Fibroblast of skin of scalp (primary cell): Measurements from ENCODE around the gene OGFOD2.
"Not testable (repeated sequence)": the region's sequence is repeated elsewhere in the genome, so short reads cannot be mapped to it uniquely, and the experiment has no call there.

Experiments
- DNase-seq: peaks from one replicate; pipeline ENCODE4 v3.0.0-alpha.2; 2013

The OGFOD2 gene

DNA sequence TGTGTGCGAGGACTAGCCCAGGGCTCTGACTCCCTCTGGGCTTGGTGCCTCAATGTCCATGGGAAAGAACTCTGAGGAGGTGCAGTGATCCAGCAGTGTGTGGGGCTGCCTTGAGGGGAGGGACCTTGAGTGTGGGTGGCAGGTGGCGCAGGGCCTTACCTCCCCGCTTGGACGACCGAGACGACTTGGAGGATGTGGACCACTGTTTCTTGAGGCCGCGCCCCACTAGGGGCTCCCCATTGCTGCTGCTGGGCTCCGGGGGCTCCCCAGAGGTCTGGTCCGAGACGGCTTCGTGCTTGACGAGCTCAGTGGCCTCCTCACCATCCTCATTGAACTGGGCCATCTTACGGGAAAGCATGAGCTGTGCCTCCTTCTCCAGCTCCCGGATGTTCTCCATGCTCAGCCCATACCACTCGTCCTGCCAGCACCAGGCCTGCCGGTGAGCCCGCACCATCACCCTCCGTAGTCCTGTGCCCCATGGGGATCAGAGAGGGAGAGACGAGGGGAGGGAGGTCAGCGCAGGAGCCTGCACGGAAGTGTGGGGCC lies 30.1 kb downstream of the OGFOD2 start:
- DNase-seq, result no peak

DNA sequence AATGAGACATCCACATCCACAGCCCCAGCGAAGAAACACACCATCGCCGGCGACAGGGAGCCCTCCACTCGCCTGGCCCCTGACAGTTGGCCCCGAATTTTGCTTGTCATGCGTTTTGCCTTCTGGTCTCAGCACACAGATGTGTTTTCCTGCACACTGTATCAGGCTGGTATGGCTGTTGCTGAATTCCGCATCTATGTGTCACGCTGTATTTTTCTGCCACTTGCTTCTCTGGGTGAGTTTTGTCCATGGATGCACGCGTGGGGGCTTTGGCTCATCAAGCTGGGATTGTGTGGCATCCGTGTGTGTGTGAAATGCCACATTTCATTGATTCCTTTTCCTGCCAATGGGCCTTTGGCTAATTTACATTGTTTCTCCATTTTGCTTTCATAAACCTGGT lies 31.9 kb downstream of the OGFOD2 start:
- peak; percentile 33 for DNase-seq

DNA sequence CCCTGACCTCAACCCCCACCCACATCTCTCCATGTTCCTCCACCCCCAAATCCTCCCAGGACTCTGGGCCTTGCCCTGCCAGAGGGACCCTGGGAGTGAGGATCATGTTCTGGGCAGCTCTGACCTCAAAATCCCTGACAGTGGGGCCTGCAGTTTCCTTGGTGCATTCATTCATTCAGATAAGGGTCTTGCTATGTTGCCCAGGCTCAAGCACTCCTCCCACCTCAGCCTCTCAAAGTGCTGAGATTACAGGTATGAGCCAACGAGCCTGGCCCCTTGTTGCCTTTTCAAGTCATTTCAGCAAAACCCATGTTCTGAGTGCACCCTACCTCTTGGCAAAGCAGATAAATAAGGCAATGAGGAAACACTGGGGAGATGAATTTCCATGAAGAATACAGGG lies 35.1 kb downstream of the OGFOD2 start:
- DNase-seq, result no peak

DNA sequence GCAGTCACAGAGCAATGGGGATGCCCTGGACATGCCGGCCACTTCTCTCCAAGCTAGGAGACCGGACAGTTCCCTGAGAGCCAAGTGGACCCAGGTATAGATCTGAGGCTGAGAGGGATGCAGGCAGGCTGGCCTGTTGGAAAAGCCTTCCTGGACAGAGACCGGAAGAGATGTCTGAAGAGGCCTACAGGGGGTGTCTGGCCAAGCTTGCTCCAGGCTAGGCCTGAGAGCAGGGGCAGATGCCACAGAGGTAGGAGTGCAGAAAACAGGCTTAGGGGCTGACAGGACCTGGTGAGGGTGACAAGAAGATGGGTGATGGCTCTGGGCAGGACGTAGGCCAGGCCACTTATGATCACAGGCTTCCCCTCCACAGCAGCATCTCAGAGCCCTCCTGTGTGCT lies 35.6 kb downstream of the OGFOD2 start:
- DNase-seq, result no peak

DNA sequence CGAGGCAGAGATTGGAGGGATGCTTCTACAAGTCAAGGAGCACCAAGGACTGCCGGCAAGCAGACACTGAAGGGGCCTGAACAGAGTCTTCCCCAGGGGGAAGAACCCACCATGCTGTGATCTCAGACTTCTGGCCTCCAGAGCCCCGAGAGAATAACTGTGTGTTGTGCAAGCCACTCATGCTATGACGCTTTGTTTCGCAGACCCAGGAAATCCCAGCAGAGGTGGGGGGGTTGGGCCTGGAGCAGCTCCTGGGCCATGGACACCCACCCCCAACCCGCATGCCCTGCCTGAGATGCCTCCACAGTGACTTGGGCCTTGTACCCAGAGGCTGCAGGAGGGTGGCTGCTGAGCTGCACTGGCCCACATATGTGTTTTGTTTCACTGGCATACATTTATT lies 36.7 kb downstream of the OGFOD2 start:
- DNase-seq, result no peak

DNA sequence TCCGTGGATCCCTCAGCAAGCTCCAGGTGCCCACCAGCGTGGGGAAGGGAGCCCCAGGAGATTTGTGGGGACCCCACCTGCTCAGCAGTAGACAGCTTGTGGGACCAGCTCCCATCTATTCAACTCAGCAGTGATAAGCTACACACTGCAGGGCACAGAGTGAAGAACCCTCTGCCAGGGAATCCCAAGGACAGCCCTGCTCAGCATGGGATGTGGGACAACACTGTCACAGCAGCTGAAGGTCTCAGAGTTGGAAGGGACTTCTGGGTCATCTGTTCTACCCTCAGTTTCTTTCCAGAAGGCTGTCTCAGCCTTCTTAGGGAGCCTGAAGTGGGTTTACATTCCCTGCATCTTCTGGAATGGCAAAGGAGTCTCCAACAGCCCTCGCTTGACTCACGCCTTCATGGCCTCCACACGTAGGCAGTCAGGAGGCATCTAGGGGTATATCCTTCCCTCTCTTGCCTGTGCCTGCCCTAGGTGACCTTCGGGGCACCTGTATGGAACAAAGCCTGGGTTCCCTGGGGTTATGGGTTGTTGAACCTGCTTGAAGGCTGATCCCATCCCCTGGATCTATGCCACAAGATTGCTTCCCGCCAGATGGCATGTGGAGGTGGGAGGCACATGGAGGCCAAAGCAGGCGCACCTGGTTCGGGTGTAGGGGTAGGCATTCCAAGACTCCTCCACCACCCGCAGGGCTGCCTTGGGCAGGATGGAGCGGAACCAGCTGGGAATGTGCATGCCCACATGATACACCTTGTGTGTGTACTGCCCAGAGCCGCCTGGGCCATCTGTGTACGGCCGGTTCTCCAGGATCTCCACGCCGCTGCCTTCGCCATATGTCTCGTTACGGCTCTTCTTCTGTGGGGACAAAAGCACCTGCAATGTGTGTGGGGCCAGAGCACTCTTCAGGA lies 38.4 kb downstream of the OGFOD2 start:
- DNase-seq, result no peak

DNA sequence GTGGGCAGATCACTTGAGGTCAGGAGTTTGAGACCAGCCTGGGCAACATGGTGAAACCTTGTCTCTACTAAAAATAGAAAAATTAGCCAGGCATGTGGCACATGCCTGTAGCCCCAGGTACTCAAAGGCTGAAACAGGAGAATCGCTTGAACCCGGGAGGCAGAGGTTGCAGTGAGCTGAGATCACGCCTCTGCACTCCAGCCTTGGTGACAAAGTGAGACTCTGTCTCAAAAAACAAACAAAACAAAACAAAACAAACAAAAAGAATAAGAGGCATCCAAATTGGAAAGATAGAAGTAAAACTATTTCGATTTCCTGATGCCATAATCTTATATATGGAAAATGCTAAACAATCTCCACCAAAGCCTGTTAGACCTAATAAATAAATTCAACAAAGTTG lies 39.4 kb downstream of the OGFOD2 start:
- DNase-seq, result not testable (repeated sequence)

DNA sequence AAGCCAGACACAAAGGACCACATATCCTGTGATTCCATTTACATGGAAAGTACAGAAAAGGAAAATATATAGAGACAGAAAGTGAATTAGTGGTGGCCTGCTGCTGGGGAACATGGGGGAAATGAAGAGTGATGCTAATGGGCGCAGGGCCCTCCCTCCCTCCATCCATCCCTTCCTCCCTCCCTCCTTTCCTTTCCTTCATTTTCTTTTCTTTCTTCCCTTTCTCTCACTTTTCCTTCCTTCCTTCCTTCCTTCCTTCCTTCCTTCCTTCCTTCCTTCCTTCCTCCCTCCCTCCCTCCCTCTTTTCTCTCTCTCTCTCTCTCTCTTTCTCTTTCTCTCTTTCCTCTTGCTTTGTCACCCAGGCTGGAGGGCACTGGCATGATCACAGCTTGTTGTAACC lies 42.7 kb downstream of the OGFOD2 start:
- no peak for DNase-seq

DNA sequence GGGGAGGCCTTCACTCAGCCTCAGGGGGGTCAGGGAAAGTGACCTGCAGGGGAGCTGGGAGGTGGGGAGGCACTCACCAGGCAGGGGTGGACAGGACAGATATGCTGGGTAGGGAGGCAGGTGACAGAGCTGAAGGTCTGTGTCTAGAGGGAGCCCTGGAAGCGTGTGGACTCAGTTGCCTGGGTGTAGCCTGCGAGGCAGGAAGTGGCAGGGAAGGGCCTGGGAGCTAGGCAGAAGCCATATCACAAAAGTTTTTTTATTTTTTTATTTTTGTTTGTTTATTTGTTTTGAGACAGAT lies 44.7 kb downstream of the OGFOD2 start:
- DNase-seq, result no peak

DNA sequence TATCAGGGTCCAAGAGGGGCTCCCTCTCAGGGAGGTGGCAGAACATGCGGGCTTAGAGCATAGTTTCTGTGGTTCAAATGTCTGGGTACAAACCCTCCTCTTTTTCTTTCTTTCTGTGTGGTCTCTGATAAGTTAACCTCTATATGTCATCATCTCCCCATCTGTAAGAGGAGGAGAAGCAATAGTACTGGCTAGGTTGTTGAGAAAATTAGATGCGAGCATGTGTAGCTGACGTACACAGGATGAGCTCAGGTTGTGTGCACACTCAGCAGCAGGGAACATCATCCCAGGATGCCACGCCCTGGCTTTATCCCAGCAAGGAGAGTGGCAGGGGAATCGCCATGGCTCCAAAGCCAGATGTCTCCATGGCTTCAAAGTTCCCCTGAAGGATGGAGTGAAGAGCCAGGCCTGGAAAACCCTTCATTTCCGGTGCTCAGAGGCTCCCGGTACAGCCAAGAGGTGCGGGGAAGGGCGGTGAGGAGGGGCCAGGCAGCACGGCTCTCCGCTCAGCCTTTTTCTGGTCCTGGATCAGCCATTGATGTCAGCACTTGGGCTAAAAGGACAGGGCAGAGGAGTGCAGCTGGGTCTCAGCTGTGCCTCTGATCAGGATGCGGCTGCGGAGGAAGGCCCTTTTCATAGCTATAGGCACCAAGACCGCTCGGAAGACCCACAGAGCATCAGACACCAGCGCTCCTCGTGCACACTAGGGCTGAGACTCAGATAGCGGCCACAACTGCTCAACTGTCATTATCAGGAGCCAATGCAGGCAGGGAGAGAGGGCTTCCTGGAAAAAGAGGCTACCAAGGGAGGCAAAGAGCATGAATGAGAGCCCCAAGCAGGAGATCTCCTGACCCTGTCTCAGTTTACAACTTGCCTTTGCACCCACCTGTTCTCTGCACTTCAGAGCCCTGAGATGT lies 46.9 kb downstream of the OGFOD2 start:
- DNase-seq, result no peak

DNA sequence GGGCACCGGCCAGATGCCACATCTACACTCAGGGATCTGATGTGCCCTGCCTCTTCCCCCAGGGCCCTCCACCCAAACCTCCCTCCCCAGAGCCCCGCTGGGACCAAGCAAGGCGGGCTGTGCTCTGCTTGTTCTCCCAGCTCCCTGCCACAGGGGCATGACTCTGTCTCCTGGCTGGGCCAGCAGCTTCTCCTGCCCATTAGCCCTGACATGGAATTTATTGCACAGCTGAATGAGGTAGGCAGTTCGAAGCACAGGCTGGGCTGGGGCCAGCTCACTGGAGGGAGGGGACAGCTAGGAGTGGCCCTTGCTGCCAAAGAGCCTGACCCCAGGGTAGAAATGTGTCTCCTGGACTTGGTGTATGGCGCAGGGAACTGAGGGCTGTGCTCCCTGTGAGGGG lies 47.8 kb downstream of the OGFOD2 start:
- no peak for DNase-seq

DNA sequence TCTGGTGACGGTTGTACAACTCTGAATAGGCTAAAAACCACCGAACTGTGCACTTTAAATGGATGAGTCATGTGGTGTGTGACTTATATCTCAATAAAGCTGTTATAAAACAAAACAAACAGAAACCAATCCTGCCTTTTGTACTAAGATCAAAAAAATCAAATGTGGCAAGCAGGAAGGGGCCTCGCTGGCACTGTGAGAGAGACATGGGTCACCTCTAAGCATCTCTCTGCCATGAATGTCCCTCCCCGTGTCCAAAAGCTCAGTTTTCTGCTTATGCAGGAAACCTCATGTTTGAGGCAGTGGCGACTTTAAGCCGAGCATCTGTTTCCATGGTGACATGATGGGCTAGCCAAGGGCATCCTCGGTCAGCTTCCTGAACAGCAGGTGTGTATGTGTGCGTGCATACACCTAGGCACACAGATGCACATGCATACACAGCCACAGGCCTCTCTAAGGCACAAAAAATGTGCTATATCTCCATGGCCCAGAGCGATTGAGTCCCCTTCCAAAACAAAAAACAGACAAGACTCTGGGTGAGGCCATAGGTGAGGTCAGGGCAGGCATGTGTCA lies 49.9 kb downstream of the OGFOD2 start:
- no peak for DNase-seq

DNA sequence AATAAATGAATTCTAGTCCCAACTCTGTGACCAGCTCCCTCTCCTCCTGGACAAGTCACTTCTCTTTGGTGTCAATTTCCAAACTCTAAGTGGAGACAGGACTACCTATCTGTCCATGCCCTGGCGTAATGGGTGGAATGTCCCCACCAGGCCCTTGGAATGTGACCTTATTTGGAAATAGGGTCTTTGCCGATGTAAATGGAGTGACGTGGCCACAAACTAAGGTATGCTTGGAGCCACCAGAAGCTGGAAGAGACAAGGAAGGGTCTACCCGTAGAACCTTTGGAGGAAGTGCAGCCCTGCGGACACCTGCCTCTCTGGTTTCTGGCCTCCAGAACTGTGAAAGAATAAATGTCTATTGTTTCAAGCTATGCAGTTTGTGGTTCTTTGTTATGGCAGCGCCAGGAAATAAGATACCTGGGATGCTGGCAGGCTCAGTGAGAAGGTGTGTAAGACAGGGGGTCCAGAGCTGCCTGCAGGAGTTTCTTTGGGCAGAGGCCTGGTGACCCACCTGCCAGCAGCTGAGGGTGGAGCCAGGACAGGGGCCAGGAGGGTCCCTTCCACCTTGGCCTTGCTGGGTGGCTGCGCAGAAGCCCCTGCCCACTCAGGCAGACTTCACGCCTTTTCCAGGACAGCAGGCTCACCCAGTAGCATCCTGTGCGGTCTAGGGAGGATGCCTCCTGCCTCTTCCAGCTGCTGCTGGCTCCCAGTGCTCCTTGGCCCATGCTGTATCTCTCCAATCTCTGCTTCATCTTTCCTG lies 51.2 kb downstream of the OGFOD2 start:
- DNase-seq, result no peak

DNA sequence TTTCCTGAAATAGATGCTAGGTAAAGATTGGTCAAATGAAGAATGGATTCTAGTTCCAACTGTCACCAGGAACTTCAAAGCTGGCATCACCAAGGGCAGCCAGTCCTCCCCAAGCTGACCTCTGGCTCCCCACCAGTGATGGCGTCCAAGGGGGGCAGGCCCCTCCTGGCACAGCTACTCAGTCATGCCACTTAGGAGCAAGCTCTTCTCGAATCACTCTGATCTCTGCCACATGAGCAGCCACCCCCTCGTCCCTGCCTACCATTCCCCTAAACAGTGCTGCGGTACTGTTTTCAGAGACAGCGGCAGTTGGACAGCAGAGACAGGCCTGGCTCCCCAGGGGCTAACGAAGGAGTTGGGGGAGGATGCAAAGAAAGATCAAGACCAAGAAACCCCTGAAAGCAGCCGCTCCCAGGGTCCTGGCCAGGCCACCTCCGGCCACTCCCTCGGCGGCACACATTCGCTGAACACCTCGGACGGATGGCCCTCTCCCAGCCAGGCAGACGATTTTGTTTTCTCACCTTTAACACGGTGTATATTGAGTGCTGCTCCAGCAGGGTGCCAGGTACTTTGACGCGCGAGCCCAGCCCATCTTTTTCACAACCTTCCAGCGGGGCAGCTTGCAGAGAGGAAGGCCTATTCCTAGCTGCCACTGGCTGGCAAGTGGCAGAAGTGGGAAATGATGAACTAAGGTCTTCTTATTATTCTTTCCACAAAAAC lies 52.8 kb downstream of the OGFOD2 start:
- no peak for DNase-seq

DNA sequence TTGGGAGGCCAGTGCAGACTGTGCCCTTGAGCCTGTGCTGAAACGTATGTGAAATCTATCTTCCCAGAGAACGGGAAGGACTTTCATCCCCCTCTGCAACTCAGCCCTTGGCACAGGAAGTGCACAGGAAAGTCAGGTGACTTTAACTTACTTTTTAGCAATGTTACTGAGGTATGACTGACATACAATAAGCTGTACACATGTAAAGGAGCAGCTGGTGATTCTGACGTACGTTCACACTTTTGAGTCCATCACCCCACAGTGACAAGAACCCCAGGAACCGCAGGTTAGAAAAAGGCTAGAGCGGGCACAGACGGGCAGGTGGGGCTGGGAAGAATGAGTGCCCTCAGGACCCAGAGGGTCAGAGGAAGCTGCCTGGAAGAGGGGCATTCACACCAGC lies 53.4 kb downstream of the OGFOD2 start:
- no peak for DNase-seq

DNA sequence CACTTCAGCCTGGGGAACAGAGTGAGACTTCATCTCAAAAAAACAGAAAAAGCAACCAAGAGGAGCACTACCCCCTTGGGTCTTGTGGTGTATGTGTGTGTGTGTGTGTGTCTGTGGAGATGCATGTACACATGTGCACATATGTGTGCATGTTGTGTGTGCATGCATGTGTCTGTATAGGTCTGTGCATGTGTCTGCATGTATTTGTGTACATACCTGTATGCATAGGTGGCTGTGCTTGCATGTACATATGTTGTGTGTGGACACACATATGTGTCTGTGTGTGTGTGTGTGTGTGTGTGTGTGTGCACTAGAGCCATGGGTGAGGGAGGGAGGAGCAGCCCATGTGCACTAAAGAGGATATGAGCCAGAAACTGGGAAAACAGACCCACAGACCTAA lies 54.5 kb downstream of the OGFOD2 start:
- DNase-seq, result no peak
